ENCODE data around the gene NRXN3. TPM values are rescaled to one million over a fixed set of nuclear protein-coding genes. Genes with fewer than 3 reads are reported as not detected.
A peak's percentile ranks its signal among the peaks of the same experiment; 100 is the strongest.

NRXN3 gene
- total RNA-seq, 1 donor from 2014 or later = 18.0 TPM

DNA sequence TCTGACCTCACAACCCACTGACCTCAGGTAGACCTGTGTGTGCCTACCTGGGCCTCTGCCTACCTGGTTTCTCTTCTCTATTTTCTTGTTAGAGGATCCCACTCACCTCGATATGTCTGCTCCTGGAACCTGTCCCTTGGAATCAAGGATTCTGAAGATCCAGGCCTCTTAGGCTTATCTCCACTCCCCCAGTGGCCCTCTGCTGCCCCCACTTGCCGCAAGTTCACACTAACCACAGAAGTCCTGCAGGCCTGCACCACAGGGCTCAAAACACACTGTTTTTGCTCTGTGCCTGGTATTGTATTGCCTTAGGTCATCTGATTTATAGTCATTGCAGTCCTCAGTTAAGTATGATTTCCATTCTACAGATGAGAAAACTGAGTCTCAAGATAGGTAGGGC is 15.3 kb upstream of the NRXN3 start:
- H3K4me3 Mint-ChIP-seq (ENCODE audit: unreplicated experiment) = no peak overlapping the region
- H3K36me3 ChIP-seq (ENCODE audit: insufficient read depth, low read length) = no peaks in the 10 kb centered on the region
- no peaks in the 10 kb centered on the region for H3K79me2 ChIP-seq (ENCODE audit: insufficient read depth, low read length)
- FAIRE-seq = no peak
- H3K4me3 ChIP-seq (ENCODE audit: insufficient read depth, low read depth, low read length) = no peak overlapping the region
- no peaks in the 10 kb centered on the region for H3K36me3 Mint-ChIP-seq (ENCODE audit: low read depth, unreplicated experiment)
- no peaks in the 10 kb centered on the region for H4K20me1 ChIP-seq (ENCODE audit: insufficient read depth, low read length)
- H3K4me1 Mint-ChIP-seq (ENCODE audit: low read depth, unreplicated experiment) = peaks cover 5% of the 10 kb centered on the region
- H2AFZ ChIP-seq (ENCODE audit: low read depth, low read length) = no peak overlapping the region
- H3K9ac ChIP-seq (ENCODE audit: low read length) = no peak overlapping the region
- peaks cover 8% of the 10 kb centered on the region for H3K4me1 ChIP-seq (ENCODE audit: insufficient read depth, low read length)
- TF ChIP-seq EZH2 (IDR thresholded peaks at IDR 0.05; ENCODE audit: insufficient read depth, low read length) = no peak
- TF ChIP-seq CTCF (IDR thresholded peaks at IDR 0.05; ENCODE audit: insufficient read depth, low read depth, low read length) = no peak
- no peaks in the 10 kb centered on the region for H3K9me3 ChIP-seq (ENCODE audit: insufficient read depth, low read depth, low read length)
- H3K27ac ChIP-seq (ENCODE audit: low read depth, low read length) = no peak overlapping the region
- H3K9me3 Mint-ChIP-seq (ENCODE audit: unreplicated experiment) = no peaks in the 10 kb centered on the region
- no peak overlapping the region for H3K4me2 ChIP-seq (ENCODE audit: low read length)
- H3K27ac Mint-ChIP-seq (ENCODE audit: unreplicated experiment) = no peak overlapping the region
- no peaks in the 10 kb centered on the region for H3K27me3 ChIP-seq (ENCODE audit: insufficient read depth, low read length)
- H3K27me3 Mint-ChIP-seq (ENCODE audit: low read depth, unreplicated experiment) = peaks cover 30% of the 10 kb centered on the region
- no peak for DNase-seq (ENCODE audit: low read depth)

GRCh38 chr14:78156196-78156595 is 14.0 kb upstream of the NRXN3 start:
- Histone ChIP-seq H3K9ac (ENCODE audit: low read length) (no peak overlapping the region), H3K27me3 (ENCODE audit: insufficient read depth, low read length) (no peaks in the 10 kb centered on the region), H3K4me2 (ENCODE audit: low read length) (no peak overlapping the region), H3K36me3 (ENCODE audit: insufficient read depth, low read length) (no peaks in the 10 kb centered on the region), H2AFZ (ENCODE audit: low read depth, low read length) (no peak overlapping the region), H3K27ac (ENCODE audit: low read depth, low read length) (no peak overlapping the region), H3K9me3 (ENCODE audit: insufficient read depth, low read depth, low read length) (no peaks in the 10 kb centered on the region), H3K4me1 (ENCODE audit: insufficient read depth, low read length) (peaks cover 8% of the 10 kb centered on the region), H4K20me1 (ENCODE audit: insufficient read depth, low read length) (no peaks in the 10 kb centered on the region), H3K4me3 (ENCODE audit: insufficient read depth, low read depth, low read length) (no peak overlapping the region), H3K79me2 (ENCODE audit: insufficient read depth, low read length) (no peaks in the 10 kb centered on the region)
- H3K4me1 Mint-ChIP-seq (ENCODE audit: low read depth, unreplicated experiment) = peaks cover 5% of the 10 kb centered on the region
- FAIRE-seq = no peak
- H3K36me3 Mint-ChIP-seq (ENCODE audit: low read depth, unreplicated experiment) = no peaks in the 10 kb centered on the region
- H3K9me3 Mint-ChIP-seq (ENCODE audit: unreplicated experiment) = no peaks in the 10 kb centered on the region
- no peak for DNase-seq (ENCODE audit: low read depth)
- H3K4me3 Mint-ChIP-seq (ENCODE audit: unreplicated experiment) = no peak overlapping the region
- no peak overlapping the region for H3K27ac Mint-ChIP-seq (ENCODE audit: unreplicated experiment)
- H3K27me3 Mint-ChIP-seq (ENCODE audit: low read depth, unreplicated experiment) = peaks cover 16% of the 10 kb centered on the region
- TF ChIP-seq EZH2 (IDR thresholded peaks at IDR 0.05; ENCODE audit: insufficient read depth, low read length) (no peak), CTCF (IDR thresholded peaks at IDR 0.05; ENCODE audit: insufficient read depth, low read depth, low read length) (no peak)

DNA sequence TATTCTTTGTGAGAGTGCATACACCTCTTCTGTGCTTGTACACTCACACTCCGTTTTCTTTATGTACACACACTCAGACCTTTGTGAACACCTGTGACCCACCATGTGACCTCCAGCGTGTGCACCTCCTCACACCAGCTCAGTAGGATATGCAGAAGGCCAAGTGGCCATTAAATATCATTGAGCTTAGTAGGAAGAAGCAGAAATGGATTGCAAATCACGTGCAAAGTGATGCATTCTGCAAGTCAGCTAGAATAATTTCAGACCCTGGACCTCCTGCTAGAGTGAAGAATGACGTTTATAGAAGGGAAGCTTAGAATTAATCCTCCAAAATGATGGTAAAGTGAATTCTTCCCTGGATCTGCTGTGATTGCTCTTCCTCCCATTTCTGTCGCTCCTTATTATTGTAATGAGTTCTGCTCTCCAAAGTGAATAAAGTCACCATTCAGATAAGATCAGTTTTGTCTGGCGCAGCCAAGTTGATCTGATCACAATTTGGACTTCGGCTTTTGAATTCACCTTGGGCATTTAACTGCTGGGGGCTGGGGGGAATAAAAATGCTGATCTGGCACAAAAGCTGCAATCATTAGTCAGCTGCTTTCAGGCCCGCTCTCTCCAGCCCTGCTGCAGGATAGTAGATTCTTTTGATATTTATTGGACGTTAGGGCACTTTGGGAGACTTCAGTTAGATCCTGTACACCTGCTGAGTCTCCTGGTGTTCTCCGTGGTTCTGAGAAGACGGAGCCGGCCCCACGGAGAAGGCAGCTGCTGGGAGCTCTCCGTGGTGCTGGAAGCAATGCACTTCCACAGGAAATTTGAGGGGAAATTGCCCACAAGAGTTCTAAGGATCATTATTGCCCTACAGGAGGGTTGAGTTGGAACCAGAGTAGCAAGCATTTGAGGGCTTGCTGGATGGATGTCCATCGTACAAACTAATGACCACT is 12.4 kb upstream of the NRXN3 start:
- H3K27me3 ChIP-seq (ENCODE audit: insufficient read depth, low read length) = no peaks in the 10 kb centered on the region
- Mint-ChIP-seq H3K4me3 (ENCODE audit: unreplicated experiment) (no peak overlapping the region), H3K9me3 (ENCODE audit: unreplicated experiment) (no peaks in the 10 kb centered on the region), H3K27me3 (ENCODE audit: low read depth, unreplicated experiment) (peaks cover 10% of the 10 kb centered on the region), H3K36me3 (ENCODE audit: low read depth, unreplicated experiment) (no peaks in the 10 kb centered on the region), H3K4me1 (ENCODE audit: low read depth, unreplicated experiment) (peaks cover 14% of the 10 kb centered on the region), H3K27ac (ENCODE audit: unreplicated experiment) (no peak overlapping the region)
- H3K79me2 ChIP-seq (ENCODE audit: insufficient read depth, low read length) = no peaks in the 10 kb centered on the region
- DNase-seq (ENCODE audit: low read depth) = peak; percentile 29
- no peaks in the 10 kb centered on the region for H4K20me1 ChIP-seq (ENCODE audit: insufficient read depth, low read length)
- H3K4me1 ChIP-seq (ENCODE audit: insufficient read depth, low read length) = peaks cover 10% of the 10 kb centered on the region
- no peaks in the 10 kb centered on the region for H3K9me3 ChIP-seq (ENCODE audit: insufficient read depth, low read depth, low read length)
- H3K4me3 ChIP-seq (ENCODE audit: insufficient read depth, low read depth, low read length) = no peak overlapping the region
- no peak overlapping the region for H2AFZ ChIP-seq (ENCODE audit: low read depth, low read length)
- H3K4me2 ChIP-seq (ENCODE audit: low read length) = no peak overlapping the region
- no peak overlapping the region for H3K9ac ChIP-seq (ENCODE audit: low read length)
- no peaks in the 10 kb centered on the region for H3K36me3 ChIP-seq (ENCODE audit: insufficient read depth, low read length)
- FAIRE-seq = no peak
- no peak overlapping the region for H3K27ac ChIP-seq (ENCODE audit: low read depth, low read length)
- TF ChIP-seq CTCF (IDR thresholded peaks at IDR 0.05; ENCODE audit: insufficient read depth, low read depth, low read length) (no peak), EZH2 (IDR thresholded peaks at IDR 0.05; ENCODE audit: insufficient read depth, low read length) (no peak)

Measured in astrocyte (in vitro differentiated cells and primary cell).